Tibial nerve (tissue), 4 donors: ENCODE measurements around the gene LRRC27. TPM values are rescaled to one million over a fixed set of nuclear protein-coding genes. Genes with fewer than 3 reads are reported as not detected.

Source experiments
- DNase-seq, 2 donors: peaks; one replicate each; pipeline ENCODE4 v3.0.0-alpha.2; 2019; ENCODE audit warnings: low spot score in 2 of 2
- H3K27ac ChIP-seq, 4 donors: fragments of 200-600 bp; sonication (generic) in 3 of 4; one replicate each; pipeline ENCODE4 v1.5.1; 2017 to 2019; ENCODE audit warnings: mild to moderate bottlenecking in 1 of 4
- H3K27me3 ChIP-seq, 2 donors: fragments of 200-600 bp; sonication (generic) in 1 of 2; one replicate each; pipeline versions ENCODE4 v1.5.1 to v1.6.0; 2017 to 2019
- H3K36me3 ChIP-seq, 3 donors: fragments of 200-600 bp; sonication (generic); one replicate each; pipeline ENCODE4 v1.5.1; 2018 to 2019
- H3K4me1 ChIP-seq, 4 donors: fragments of 200-600 bp; sonication (generic) in 3 of 4; one replicate each; pipeline ENCODE4 v1.5.1; 2017 to 2019
- H3K4me3 ChIP-seq, 4 donors: fragments of 200-600 bp; sonication (generic) in 3 of 4; one replicate each; pipeline ENCODE4 v1.5.1; 2017 to 2019; ENCODE audit warnings: mild to moderate bottlenecking in 1 of 4, moderate library complexity in 1 of 4
- H3K9me3 ChIP-seq, 4 donors: fragments of 200-600 bp; sonication (generic) in 3 of 4; one replicate each; pipeline ENCODE4 v1.5.1; 2017 to 2019
- EP300 ChIP-seq, 2 donors: sonication (generic); formaldehyde crosslinking; IDR thresholded peaks; one replicate each; pipeline ENCODE4 v1.6.1; 2017; ENCODE audit warnings: antibody characterized with exemption in 2 of 2, mild to moderate bottlenecking in 1 of 2
- POLR2A ChIP-seq, 2 donors: fragments of 450-650 bp; IDR thresholded peaks; one replicate each; pipeline ENCODE4 v1.6.1; 2017; ENCODE audit warnings: antibody characterized with exemption in 2 of 2, mild to moderate bottlenecking in 2 of 2, moderate library complexity in 2 of 2
- WGBS, 2 donors: methylation state at CpG; one replicate each; pipeline ENCODE4 v1.1.5; 2018; 5-methylcytosine and 5-hydroxymethylcytosine counted together
- total RNA-seq, 4 donors: library from RNA; depleted of rRNA; stranded (reverse); fragments of >200 nt; gene quantifications; one replicate each; pipeline ENCODE4 v1.1.0, GENCODE V29; 2016
- TF ChIP-seq, protein P1 (sequence below), 5 experiments: fragments of 200-600 bp in 3 of 5; fragments of 450-650 bp in 2 of 5; sonication (generic) in 3 of 5; IDR thresholded peaks; one replicate each; pipeline ENCODE4 v1.5.1; 2016 to 2019; ENCODE audit warnings: antibody characterized with exemption in 5 of 5, mild to moderate bottlenecking in 3 of 5, moderate library complexity in 2 of 5

Gene LRRC27
- total RNA-seq, 4 donors from 2014 or later = 10.1 to 21.6 (median 17.9) TPM

DNA sequence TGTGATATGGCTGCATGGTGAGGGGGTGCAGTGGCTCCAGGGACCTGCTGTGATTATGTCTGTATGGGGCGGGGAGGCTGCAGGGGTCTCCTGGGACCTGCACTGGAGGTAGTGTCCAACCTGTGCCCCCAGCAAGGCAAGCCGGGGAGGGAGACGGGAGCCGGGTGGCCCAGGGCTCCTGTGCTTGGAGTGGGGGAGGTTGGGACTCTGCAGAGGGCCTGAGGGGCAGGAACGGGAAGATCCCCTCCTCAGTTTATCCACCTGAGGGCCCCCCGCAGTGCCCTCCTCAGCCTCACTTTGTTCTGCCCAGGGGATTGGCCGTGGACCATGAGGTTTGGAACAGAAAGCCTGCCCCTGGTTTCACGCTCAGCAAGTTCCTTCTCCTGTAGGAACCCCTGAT, 42.2 kb downstream of the LRRC27 start:
- DNase-seq = no peak
- Histone ChIP-seq H3K36me3 (peaks cover 0 to 47% (median 0%) of the 10 kb centered on the region in 3 donors), H3K4me3 (no peak overlapping the region), H3K27ac (no peak overlapping the region), H3K27me3 (no peaks in the 10 kb centered on the region), H3K4me1 (no peaks in the 10 kb centered on the region), H3K9me3 (peaks cover 0 to 9% (median 0%) of the 10 kb centered on the region in 4 donors)
- WGBS, 2 donors = 91 to 93% methylated on average over 7 to 8 of the region's 8 CpGs
- TF ChIP-seq POLR2A (IDR thresholded peaks at IDR 0.05) (no peak), EP300 (IDR thresholded peaks at IDR 0.05) (no peak)
- TF ChIP-seq, protein P1, sequence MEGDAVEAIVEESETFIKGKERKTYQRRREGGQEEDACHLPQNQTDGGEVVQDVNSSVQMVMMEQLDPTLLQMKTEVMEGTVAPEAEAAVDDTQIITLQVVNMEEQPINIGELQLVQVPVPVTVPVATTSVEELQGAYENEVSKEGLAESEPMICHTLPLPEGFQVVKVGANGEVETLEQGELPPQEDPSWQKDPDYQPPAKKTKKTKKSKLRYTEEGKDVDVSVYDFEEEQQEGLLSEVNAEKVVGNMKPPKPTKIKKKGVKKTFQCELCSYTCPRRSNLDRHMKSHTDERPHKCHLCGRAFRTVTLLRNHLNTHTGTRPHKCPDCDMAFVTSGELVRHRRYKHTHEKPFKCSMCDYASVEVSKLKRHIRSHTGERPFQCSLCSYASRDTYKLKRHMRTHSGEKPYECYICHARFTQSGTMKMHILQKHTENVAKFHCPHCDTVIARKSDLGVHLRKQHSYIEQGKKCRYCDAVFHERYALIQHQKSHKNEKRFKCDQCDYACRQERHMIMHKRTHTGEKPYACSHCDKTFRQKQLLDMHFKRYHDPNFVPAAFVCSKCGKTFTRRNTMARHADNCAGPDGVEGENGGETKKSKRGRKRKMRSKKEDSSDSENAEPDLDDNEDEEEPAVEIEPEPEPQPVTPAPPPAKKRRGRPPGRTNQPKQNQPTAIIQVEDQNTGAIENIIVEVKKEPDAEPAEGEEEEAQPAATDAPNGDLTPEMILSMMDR (IDR thresholded peaks at IDR 0.05) = no peak

DNA sequence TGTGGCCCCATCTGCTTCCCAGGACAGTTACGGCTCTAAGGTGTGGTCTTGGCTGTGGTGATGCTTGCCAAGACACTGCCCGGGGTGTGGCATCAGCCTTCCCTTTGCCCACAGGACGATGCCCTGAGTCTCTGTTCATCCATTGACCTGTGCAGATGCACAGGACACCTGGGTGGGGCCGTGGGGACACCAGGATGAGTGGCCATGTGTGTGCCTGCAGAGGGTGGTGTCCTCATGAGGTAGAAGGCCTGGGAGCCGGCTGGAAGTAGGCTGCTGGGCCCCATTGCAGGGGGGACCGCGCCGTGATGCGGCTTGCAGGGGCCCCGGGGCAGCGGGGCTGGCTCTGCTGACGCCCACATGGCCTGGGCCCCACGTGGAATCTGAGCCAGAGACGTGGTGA, 42.6 kb downstream of the LRRC27 start:
- no peak for TF ChIP-seq POLR2A (IDR thresholded peaks at IDR 0.05)
- TF ChIP-seq, protein P1 (IDR thresholded peaks at IDR 0.05) = no peak
- no peak for TF ChIP-seq EP300 (IDR thresholded peaks at IDR 0.05)
- Histone ChIP-seq H3K36me3 (peaks cover 0 to 49% (median 0%) of the 10 kb centered on the region in 3 donors), H3K9me3 (peaks cover 0 to 9% (median 0%) of the 10 kb centered on the region in 4 donors), H3K4me3 (no peak overlapping the region), H3K27ac (no peak overlapping the region), H3K4me1 (no peaks in the 10 kb centered on the region), H3K27me3 (no peaks in the 10 kb centered on the region)
- no peak for DNase-seq
- WGBS, 2 donors = 83 to 86% methylated on average over 11 to 13 of the region's 14 CpGs

DNA sequence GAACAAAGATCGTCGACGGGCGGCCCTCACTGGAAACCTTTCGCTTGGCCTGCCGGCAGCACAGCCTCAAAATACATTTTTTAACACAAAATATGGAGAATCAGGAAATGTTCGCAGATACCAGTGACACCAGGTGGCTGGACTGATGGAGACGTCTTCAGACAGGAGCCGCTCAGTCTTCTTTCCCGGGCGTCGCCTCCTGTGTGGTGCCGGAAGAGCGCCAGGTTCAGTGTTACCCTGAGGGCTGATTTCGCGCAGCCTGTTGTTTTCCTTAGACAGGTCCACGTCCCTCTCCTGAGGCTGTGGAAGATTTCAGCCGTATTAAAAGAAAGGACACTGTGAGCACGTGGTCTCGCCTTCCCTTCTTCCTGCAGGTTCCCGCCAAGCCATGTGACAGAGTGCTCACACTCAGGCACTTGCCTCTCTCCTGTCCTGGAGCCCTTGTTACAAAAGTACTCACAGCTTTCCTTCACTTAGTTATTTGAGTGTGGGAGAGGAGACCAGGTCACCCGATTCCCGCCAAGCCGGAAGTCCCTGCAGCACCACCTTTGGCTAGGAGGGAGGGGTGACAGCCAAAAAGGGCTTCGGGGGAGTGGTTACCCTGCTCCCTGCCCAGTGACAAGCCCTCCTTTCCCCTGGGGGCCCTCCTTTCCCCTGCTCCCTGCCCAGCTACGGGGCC, 43.3 kb downstream of the LRRC27 start:
- Histone ChIP-seq H3K4me3 (no peak overlapping the region), H3K27ac (no peak overlapping the region), H3K36me3 (peaks cover 0 to 49% (median 0%) of the 10 kb centered on the region in 3 donors), H3K4me1 (no peaks in the 10 kb centered on the region), H3K9me3 (peaks cover 0 to 9% (median 0%) of the 10 kb centered on the region in 4 donors), H3K27me3 (no peaks in the 10 kb centered on the region)
- TF ChIP-seq EP300 (IDR thresholded peaks at IDR 0.05) (no peak), POLR2A (IDR thresholded peaks at IDR 0.05) (no peak)
- TF ChIP-seq, protein P1 (IDR thresholded peaks at IDR 0.05) = no peak
- 86 to 87% methylated on average over 26 of the region's 26 CpGs for WGBS, 2 donors
- no peak for DNase-seq

DNA sequence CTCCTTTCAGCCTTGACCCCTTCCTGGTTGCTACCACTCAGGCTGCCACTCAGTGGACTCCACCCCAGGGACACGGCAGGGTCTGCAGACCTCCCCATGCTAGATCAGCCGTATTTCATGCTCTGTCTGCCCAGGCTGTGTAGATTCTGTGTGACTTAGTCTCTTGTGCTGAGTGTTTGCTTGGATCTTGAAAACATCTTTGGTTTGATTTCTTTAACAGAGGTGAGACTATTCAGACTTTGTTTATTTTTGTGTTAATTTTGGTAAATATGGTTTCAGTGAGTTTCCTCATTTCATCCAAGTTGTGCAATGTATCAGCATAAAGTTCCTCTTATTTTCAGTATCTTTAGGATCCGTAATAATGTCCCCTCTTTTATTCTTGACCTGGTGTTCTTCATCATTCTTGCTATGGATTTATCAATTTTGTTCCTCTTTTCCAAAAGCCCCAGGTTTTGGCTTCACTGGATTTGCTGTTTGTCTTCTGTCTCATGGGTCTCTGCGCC, 43.9 kb downstream of the LRRC27 start:
- 72 to 76% methylated on average over 4 of the region's 4 CpGs for WGBS, 2 donors
- TF ChIP-seq EP300 (IDR thresholded peaks at IDR 0.05) (no peak), POLR2A (IDR thresholded peaks at IDR 0.05) (no peak)
- TF ChIP-seq, protein P1 (IDR thresholded peaks at IDR 0.05) = no peak
- peaks cover 0 to 10% (median 0%) of the 10 kb centered on the region in 4 donors for H3K9me3 ChIP-seq
- no peak overlapping the region for H3K4me3 ChIP-seq
- no peaks in the 10 kb centered on the region for H3K4me1 ChIP-seq
- DNase-seq = no peak
- H3K27me3 ChIP-seq = no peaks in the 10 kb centered on the region
- peaks cover 0 to 49% (median 0%) of the 10 kb centered on the region in 3 donors for H3K36me3 ChIP-seq
- H3K27ac ChIP-seq = no peak overlapping the region

DNA sequence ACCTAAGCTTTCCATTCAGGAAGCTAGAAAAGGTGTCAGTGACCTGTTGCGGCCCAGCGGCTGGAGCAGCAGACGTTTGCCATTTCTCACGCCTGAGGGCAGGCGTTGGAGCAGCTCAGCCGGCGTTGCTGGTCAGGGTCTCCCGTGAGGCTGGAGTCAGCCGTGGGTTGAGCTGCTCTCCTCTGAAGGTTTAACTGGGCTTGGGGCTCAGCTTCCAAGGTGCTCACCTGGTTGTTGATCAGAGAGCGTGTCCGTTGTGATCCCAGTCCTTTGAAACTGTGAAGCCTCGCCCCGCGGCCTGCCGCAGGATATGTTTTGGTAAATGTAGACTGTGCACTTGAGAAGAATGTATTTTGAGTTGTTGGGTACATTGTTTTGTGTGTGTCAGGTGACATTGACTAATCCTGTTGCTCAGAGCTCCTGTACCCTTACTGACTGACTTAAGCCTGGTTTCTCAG, 44.4 kb downstream of the LRRC27 start:
- H3K27me3 ChIP-seq = no peaks in the 10 kb centered on the region
- WGBS, 2 donors = 85 to 86% methylated on average over 15 of the region's 15 CpGs
- no peaks in the 10 kb centered on the region for H3K4me1 ChIP-seq
- H3K4me3 ChIP-seq = no peak overlapping the region
- peaks cover 0 to 16% (median 0%) of the 10 kb centered on the region in 4 donors for H3K9me3 ChIP-seq
- H3K36me3 ChIP-seq = peaks cover 0 to 49% (median 0%) of the 10 kb centered on the region in 3 donors
- H3K27ac ChIP-seq = no peak overlapping the region
- DNase-seq = no peak
- TF ChIP-seq EP300 (IDR thresholded peaks at IDR 0.05) (no peak), POLR2A (IDR thresholded peaks at IDR 0.05) (no peak)
